GM15510 (cell line): ENCODE data around the gene LPP.

Source experiments
- POLR2A ChIP-seq: IDR thresholded peaks from 3 replicates; pipeline ENCODE4 v1.6.1; 2011; ENCODE audit warnings: borderline replicate concordance; ENCODE audit not compliant: insufficient read length; ENCODE audit errors: extremely low read depth

Gene LPP

DNA sequence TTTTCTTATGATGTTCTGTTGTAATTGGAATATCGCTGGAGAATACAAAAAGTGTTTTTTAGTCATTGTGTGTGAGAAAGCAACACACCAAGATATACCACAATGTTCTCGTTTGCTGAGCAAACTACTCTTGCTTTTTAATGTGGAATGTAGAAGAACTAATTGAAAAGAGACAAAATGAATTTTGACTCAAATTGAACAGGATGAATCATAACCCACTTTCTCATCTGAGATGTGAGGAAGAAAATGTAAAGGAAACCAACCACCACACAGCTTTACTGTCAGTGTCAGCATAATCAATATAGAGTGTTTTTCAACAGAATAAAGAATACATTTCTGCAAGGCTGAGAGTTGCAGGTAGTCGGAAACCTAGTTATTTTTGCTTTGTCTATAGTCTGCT is 569.0 kb downstream of the LPP start:
- TF ChIP-seq POLR2A: no peak

DNA sequence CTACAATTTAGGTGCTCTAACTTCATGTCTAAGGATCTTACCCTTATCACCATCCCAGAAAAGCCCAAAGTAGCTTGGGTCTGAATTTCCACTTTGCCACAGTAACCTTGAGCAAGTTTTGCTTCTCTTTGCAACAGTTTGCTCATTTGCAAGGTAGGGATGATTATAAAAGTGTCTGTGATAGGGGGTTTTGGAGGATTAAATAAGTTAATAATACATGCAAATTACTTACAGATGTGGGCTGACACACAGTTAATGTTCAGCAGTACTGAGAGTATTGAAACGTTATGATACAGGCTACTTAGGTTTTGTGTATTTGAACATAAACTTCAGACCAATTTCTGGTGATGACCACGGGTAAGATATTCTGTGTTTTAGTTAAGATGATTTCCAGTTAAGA is 573.1 kb downstream of the LPP start:
- no peak for TF ChIP-seq POLR2A

DNA sequence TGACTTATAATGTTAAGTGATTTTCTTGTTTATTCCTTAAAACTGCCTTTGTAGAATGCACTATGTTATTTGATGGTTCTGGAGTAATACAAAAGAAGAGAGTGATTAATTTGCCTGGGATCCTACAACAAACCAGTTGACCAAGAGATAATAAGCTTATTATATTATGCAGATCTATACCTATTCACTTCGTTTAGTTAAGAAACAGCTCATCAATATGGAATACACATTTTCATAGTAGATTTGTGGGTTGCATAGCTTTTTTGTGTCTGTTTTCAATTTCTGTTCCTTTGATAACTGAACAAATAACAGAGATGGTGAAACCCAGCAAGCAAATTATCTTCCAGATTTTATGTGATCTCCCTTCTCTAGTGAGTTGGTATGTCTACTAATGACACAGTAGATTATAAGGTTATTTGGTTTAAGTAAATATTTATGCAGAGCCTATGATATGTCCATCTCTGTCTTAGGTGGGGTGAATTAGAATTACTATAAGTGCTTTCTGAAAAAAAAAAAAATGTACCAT is 574.5 kb downstream of the LPP start:
- no peak for TF ChIP-seq POLR2A

DNA sequence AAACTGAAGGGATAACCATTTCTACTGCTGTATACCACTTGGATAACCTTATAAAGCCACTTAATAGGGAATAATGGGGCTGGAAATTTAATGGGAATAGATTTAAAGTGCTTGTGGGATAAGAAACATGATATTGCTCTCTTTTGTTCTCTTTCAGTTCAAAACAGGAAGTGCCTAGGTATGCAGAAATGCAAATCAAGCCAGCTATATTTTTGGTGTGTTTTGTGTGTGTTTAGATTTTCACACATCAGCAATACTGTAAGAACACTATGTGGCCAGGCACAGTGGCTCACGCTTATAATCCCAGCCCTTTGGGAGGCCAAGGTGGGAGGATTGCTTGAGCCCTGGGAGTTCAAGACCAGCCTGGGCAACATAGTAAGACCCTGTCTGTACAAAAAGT is 575.5 kb downstream of the LPP start:
- no peak for TF ChIP-seq POLR2A

DNA sequence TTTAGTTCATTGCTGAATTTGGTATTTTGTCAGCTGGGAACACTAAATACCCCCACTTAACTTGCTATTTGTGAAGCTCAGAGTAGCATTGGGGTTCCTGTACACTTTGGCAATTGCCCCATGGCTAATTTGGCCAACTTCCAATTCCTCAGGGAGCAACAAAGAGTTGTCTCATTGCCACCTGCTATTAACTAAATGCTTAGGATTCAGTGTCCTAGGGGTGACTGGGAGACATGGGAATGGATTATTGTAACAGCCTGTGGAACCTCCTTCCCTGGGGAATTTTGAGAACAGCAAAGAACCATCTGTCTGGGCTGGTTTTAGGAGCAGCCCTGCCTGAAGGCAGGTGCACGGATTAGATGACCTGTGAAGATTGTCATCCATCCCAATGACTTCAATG is 580.4 kb downstream of the LPP start:
- no peak for TF ChIP-seq POLR2A

DNA sequence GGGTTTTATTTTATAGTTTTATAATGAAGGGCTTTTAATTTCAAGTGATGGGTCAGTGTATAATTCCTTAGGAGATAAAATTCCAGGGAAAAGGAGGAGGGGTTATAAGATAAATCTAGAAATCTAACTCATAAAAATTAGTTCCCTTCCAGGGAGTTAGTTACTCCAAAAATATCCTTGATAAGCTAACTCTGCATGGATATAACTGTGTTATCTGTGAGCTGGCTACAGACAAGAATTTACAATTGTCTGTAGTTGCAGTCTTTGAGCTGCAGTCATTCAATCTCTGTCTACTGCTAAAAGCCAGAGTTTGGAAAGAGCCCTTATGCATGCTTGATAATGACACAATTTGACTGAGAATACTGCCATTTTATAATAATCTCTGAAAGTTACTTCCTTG is 585.6 kb downstream of the LPP start:
- no peak for TF ChIP-seq POLR2A

DNA sequence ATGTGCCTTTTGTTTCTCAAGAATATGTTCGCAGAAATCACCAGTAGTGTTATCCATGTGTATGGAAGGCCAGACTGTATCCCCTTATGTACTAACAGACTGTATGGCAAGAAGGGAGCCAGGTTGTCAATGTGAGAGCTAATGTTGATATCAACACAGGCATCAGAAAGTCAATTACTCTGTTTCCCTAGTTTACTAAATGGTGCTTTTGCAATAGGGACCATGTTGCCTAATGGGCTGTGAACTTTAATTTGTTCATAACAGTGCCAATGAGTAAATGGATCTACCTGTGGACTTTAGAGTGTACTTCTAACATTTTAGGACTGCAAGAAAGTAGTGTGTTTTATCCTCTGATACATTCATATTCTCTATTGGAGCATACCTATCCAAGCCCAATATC is 586.1 kb downstream of the LPP start:
- no peak for TF ChIP-seq POLR2A

DNA sequence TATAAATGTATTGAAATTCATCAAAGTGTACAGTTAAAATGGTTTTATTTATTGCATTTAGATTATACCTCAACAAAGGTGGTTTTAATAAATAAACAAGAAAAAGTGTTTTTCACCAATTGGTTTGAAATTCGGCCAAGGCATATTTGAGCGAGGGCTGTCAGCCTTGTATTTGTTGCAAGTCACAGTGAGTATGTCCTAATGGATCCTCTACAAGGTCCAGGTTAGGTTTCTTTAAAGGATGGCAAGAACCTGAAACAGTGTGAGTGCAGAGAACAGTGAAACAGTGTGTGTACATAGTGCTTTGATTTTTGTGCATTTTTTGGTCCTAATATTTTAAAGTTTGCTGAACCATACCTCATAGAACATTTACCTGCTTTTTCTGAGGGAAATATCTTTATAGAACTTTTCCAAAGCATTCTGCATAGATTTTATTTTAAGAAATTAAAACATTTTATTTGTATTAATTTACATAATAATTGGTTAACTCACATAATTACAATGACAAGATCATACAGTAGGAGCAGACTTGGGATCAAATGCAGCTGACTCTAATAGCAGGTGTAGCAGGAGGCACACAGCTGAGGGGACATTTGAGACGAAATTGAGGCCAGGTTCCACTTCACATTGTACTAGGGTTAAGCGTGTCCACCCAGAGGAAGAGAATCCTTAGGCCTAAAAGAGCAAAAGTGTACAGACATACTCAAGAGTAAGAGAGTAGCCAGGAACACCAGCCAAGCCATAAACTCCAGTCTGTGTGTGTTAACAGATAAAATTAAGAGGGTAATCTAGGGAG is 589.0 kb downstream of the LPP start:
- TF ChIP-seq POLR2A: no peak

DNA sequence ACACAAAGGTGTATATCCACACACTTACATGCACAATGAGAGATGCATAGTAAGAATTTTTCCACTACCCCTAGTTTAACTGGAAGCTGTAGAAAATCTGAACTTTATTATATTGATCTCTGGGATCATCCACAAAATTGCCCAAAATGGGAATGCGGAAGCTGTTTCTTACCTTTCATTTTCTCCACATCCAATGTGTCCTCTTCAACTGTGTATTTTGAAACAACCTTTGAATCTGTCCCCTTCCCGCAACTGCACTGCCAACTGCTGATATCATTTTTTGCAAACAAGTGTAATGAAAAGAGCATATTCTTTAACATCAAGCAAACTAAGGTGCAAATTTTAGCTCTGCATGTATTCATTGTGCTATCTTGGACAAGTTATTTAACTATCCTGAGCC is 590.2 kb downstream of the LPP start:
- TF ChIP-seq POLR2A: no peak

DNA sequence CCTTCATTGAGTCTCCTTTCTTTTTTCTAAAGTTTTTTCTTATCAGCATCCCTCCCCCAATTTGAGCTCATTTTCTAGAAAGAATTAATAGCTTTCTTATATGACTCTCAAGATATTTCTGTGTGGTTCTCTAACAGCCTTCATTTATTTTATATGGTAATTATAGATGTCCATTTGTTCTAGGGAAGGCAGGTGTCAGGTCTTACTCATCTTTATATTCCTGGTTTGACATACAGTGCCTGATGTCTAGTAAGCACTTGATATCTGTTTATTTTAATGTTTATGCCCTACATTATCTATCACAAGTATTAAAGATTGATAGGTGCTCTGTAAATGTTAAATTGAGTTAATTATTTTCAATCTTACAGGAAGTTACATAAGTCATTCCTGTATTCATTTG is 591.1 kb downstream of the LPP start:
- TF ChIP-seq POLR2A: no peak

DNA sequence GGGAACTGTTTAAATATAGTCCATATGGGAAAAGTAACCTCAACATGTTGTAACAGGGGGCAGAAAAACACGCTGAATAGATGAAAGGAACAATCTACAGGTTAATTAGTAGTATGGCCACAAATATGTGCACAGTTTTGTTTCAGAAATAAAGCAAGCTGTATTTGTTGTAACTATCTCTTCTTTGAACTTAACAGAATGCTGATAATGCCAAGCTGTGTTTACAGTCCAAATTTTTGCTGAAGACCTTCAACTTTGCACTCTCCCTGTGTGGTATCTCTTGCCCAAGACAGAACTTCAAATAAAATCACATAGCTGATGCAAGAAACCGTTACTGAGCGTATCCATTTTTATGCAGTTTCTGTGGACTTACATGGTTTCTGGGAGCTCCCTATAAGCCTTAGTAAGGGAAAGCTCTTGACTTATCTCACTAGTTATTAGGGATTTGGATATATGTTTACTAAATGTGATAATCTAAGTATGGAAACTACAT is 592.4 kb downstream of the LPP start:
- TF ChIP-seq POLR2A: no peak

DNA sequence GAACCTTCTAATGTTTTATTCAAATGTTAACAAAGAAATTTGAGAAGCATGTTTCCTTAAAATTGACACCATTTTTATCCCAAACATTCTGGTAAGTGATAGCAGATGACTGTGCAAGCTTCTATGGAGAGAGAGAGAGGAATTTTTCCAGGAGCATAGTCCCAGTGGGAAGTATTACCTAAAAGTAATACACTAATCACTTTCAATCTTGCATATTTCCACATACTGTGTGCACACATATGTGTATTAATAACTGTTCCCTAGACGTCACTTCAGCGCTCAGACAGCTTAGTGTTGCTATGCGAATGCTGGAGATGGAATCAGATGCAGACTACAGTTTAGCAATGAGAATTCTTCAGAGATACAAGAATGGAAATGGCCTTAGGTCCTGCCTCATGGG is 593.5 kb downstream of the LPP start:
- TF ChIP-seq POLR2A: no peak

DNA sequence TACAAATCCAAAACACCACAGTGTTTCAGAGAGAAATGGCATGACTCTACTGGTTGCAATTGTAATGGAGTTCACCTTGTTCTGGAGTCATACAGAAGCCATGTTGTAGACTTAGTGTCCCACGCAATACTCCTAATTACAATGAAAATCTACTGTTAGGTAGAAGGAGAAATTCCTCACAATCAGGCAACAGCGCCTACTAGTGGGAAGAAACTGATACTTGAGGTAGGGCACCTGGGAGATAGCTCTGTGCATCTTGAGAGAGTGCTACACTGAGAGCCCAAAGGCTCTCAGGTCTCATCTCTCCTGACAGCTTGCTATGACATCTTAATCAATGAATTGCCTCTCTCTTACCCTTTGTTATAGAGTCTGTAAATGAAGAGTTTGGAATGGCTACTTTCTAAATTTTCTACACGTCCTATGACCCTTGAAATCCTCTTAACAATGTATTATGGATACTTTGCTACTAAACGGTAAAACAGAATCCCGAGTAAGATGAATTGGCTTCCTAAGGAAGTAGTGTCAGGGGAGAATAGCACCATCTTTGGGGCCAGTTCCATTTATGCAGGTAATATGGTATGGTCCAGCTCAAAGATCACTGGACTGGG is 595.2 kb downstream of the LPP start:
- no peak for TF ChIP-seq POLR2A

DNA sequence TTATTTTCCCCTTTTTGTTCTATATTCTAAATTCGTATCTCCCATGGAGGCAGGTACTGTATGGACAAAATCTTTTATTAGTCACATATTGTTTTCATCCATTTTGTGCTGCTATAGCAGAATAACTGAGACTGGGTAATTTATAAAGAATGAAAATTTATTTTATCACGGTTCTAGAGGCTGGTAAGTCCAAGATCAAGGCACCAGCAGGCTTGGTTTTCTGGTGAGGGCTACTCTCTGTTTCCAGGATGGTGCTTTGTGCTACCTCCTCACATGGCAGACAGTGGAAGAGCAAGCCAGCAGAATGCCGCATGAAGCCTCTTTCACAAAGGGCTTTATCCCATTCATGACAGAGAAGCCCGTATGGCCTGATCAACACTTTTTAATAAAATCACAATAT is 595.9 kb downstream of the LPP start:
- TF ChIP-seq POLR2A: no peak

DNA sequence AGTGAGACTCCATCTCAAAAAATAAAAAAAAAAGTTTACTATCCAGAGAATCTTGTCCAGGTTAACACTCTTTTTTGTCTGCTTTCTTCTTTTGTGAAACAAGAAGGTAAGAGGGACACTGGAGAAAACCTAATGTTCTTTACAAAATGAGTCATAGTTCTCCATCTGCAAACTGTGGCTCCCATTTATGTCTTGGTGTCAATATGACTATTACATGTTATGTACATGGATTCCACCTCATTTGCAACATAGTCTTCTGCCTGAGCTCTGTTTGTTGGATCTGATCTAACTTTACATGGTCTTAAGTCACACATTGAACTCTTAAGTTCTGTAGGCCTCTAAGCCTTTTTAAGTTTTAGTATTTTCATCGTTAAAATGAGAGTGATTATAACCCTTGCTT is 596.7 kb downstream of the LPP start:
- TF ChIP-seq POLR2A: no peak

DNA sequence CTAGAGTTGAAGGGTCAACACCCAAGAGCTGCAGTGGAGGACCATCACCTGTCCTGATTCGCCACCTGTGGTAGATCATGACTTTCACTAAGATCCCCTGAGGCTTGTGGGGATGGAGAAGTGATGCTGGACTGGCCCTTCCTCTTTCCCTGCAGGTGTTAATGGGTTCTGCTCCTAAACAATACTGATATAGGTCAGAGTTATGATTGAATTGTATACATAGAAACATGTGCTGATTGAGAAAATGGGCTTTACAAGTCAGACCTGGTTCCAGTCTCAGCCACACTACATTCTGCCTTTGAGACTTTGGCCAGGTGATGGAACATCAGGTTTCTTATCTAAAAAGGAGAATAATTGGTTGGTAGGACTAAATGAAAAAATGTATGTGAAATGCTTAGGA is 598.9 kb downstream of the LPP start:
- TF ChIP-seq POLR2A: no peak

DNA sequence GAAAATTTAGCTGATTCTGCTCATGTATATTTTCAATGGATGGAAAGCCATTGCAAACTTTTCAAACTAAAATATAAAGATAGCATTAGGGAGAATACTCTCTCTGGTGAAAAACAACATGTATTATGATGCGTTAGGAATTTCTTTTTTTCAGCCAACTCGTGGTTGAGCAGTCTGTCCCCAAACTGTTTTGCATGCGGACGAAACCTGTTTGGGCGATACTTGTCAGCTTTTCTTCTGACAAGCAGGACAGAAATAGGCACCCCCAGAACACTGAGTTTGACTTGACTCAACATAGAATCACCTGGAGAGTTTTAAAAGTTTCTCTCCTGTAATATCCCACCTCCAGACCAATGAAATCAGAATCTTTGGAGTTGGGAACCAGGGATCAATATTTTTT is 600.3 kb downstream of the LPP start:
- TF ChIP-seq POLR2A: no peak

DNA sequence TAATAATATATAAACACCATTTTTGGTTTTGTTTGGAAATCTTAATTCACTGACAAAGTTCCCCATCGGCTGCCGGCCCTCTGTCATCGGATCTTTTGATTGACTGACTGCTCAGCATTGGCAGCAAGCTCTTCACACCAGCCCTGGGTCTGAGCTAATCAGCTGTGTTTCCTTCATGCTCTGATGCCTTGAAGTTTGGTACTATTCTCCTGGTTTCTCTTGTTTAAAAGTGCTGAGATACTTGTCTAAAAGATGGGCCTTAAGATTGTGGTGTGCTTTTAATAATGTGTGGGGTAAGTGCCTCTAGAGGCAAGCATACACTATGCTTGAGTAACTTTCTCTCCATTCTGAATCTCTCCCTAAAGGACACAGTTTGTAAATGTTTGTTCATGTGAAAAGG is 602.3 kb downstream of the LPP start:
- TF ChIP-seq POLR2A: no peak
